ENCODE data around the gene NR2C2.

Gene NR2C2

GRCh38 chr3:15023249-15023648 lies 75.9 kb downstream of the NR2C2 start:
- no peak for DNase-seq (ENCODE audit: low read depth in 2 of 2)

DNA sequence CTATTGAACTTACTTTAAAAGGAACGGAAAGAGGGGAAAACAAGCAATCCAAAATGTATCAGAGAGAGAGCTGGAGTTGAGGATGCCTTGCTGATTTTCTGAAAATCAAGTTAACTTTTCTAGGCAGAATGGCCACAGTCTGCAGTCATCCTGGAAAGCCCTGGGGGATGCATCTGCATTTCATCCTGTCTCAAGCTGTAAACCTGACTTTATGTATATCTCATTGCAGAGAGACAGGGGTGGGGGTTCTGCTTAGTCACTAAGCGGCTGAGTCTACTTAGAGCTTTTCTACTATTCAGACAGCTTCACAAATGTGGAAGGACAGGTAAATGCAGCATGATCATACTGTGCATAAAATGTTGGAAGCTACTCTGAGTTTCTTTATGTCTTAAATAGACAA lies 76.3 kb downstream of the NR2C2 start:
- no peak for DNase-seq (ENCODE audit: low read depth in 2 of 2)

- DNase-seq (ENCODE audit: low read depth in 2 of 2) = no peak
These were observed 82.2 kb downstream of the NR2C2 start for GRCh38 chr3:15029625-15030024.

DNA sequence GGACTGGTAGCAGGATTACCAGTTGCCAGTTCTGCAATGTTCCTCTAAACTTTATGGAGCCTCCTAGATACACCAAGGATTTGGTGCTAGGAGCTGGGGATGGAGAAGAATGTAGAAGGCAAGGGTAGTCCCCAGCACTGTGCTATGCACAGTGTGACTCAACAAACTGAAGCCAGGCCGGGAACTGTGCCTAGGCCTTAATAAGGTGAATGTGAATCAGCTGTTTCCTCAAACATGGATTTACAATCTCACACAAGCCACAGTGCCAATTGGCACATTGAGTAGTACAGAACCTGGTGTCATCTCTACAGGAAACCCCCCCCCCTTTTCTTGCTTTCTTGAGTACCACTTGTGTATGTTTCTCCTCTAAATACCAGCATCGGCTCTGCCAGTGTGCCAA lies 85.3 kb downstream of the NR2C2 start:
- DNase-seq (ENCODE audit: low read depth in 2 of 2) = no peak

- DNase-seq (ENCODE audit: low read depth in 2 of 2) = no peak
These were observed 85.7 kb downstream of the NR2C2 start for GRCh38 chr3:15033103-15033502.

DNA sequence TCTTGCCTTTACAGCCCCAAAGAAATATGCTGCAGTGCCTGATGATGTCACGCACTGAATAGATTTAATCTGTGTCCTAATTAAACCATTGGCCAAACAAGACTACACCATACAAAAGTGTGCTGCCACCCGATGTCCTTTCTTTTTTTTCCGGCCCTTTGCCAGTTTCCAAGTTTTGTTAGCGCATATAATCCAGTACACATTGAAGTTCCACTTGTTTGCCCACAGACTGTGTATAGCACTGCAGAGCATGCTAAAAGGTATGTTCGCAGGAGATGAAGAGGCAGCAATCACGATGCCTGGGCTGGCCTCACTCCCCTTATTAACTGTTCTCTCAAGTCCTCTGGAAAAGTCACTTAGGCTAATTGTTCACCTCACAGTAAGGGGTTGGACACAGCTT lies 90.9 kb downstream of the NR2C2 start:
- no peak for DNase-seq (ENCODE audit: low read depth in 2 of 2)

DNA sequence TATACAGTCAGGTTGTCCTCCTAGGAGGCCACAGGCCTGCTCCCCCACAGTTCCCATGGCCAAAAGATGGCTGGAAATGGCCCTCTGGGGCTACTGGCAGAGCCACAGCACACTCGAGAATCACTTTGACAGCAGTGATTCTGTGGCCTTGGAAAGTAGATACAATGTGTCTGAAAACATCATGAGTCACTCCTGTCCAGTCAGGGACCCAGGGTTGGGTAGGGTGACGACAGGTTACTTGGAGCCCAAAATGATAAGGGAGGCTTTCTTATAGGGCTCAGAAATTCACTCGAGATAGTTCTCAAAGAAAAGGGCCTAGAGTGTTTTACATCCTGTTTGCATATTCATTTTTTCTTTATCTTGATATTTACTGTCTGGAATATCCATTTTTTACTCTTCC lies 93.5 kb downstream of the NR2C2 start:
- DNase-seq (ENCODE audit: low read depth in 2 of 2) = no peak

DNA sequence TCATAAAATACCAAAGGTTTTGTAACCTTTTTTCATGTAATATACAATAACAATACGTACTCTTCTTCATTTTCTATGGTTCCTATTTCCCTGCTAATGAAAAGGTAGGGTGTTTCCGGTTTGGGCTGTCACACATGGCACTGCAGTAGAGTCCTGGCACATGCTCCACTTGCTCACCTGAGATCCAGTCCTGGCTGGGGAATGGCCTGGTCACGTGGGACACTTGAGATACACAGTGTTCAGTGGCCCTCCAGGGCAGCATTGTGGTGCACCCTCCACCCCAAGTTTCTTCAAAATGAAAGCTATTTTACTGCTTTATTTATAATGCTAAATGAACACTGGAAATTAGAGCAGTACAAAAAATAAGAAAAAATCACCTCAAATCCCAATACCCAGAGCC lies 94.6 kb downstream of the NR2C2 start:
- DNase-seq (ENCODE audit: low read depth in 2 of 2) = no peak

GRCh38 chr3:15042936-15043335 lies 95.6 kb downstream of the NR2C2 start:
- no peak for DNase-seq (ENCODE audit: low read depth in 2 of 2)

GRCh38 chr3:15043408-15044171 lies 96.2 kb downstream of the NR2C2 start:
- DNase-seq (ENCODE audit: low read depth in 2 of 2) = no peak

GRCh38 chr3:15044326-15044725 lies 96.9 kb downstream of the NR2C2 start:
- no peak for DNase-seq (ENCODE audit: low read depth in 2 of 2)

DNA sequence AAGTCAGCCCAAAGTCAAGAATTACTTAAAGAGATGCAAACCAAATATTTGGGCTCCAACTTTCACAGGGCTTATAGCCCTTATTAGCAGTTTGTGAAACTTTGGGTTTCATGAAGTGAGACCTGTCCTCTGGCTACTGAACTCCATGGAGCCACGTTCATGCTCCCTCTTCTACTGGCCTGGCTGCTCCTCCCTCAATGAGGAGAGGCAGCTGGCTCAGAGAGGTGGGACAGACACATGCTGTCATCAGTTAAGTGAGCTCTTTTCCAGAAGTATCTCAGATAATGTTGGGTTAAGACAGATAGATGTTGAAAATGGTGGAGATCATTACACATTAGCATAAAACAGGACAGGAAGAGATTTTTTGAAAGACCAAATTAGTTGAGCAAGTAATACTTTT lies 98.3 kb downstream of the NR2C2 start:
- DNase-seq (ENCODE audit: low read depth in 2 of 2) = no peak

DNA sequence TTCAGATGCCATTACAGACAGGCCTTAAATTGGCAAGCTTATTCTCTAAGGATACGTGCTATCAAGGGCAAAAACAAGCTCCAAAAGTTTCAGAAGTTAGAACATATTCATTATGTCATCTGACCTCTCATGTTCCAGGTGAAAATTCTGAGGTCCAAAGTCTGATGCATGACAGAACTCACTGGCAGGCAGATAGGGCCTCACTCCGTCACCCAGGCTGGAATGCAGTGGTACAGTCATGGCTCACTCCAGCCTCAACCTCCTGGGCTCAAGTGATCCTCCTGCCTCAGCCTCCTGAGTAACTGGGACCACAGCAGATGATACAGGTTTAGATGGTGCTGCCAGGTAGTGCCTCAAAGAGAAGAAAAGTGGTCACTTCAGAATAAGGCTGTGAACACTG lies 102.2 kb downstream of the NR2C2 start:
- no peak for DNase-seq (ENCODE audit: low read depth in 2 of 2)

GRCh38 chr3:15050405-15051092 lies 103.2 kb downstream of the NR2C2 start:
- no peak for DNase-seq (ENCODE audit: low read depth in 2 of 2)

GRCh38 chr3:15051531-15051930 lies 104.1 kb downstream of the NR2C2 start:
- peak; percentile 21 to 22 for DNase-seq (ENCODE audit: low read depth in 2 of 2)

- no peak for DNase-seq (ENCODE audit: low read depth in 2 of 2)
These were observed 105.2 kb downstream of the NR2C2 start for GRCh38 chr3:15052335-15053242.

GRCh38 chr3:15053541-15053940 lies 106.2 kb downstream of the NR2C2 start:
- no peak for DNase-seq (ENCODE audit: low read depth in 2 of 2)

DNA sequence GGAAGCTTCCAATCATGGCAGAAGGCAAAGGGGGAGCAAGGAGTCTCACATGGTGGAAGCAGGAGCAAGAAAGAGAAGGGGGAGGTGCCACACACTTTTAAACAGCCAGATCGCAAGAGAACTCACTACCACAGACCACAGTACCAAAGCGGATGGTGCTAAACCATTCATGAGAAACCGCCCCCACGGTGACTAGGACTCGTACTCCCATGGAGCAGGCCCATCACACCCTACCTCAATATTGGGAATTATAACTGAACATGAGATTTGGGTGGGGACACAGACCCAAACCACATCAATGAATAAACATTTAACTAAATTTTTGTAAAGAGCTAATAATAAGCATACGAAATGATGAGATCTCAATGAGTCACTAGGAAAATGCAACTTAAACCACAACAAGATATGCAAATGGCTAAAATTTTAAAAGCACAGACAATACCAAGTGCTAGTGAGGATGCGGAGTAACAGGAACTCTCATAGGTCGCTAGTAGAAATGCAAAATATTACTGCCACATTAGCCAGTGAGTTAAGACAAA lies 107.7 kb downstream of the NR2C2 start:
- DNase-seq (ENCODE audit: low read depth in 2 of 2) = peak; percentile 54 to 63

DNA sequence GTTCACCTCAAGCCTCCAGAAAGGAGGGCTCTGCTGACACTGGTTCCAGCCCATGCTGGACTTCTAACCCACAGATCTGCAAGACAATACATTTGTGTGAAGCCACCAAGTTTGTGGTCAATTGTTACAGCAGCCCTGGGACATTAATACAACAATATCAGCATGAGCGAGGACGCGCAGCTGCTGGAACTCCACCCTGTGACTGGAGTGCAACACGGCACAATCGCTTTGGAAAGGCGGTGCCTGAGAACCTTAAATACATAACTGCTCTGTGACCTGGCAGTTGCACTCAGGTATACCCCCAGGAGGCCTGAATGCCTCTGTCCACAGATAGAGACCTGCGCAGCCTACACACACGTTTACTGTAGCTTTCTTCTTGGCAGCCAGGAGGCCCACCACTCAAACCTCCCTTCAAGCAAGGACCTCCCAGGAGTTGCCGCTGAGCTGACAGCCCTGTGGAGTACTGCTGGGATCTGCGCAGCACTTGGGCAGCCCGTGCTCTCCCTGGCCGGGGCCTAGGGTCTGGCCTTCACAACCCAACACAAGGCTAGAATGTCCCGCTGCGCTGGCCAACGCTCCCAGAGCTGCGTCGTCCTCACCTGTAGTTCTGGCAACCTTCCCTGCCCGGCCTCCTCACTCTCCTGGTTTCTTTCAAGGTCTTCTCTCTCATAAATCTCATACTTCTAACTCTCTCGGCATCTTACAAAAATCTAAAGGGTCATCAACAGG lies 109.5 kb downstream of the NR2C2 start:
- DNase-seq (ENCODE audit: low read depth in 2 of 2) = no peak

DNA sequence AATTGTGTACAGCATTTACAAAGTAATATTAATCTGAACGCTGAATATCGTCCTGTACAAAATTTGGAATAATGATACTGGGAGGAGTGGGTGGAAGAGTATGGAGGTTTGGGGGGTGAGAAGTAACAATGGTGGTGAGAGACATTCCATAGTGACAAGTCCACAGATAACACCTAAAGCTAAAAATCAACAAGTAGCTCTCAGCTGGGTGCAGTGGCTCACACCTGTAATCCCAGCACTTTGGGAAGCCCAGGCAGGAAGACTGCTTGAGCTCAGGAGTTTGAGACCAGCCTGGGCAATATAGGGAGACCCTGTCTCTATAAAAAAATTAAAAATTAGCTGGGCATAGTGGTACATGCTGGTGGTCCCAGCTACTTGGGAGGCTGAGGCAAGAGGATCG lies 112.6 kb downstream of the NR2C2 start:
- DNase-seq (ENCODE audit: low read depth in 2 of 2) = no peak

DNA sequence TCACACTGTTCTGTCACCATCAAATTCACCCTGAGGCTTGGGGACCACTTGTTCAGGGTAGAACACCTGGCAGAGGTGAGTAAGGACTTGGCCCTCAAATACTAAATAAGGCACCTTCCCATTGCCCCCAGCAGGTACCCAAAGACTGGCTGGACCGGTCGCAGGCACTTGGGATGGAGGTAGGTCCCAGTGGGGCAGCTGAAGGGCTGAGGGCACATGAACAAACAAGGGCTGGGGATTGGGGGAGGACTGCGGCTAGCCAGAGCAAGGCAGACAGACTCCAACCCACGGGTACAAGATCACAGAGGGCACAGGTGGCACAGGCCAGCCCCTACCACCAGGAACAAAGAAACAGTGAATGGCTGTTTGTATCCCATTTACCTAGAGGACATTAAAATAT lies 115.9 kb downstream of the NR2C2 start:
- no peak for DNase-seq (ENCODE audit: low read depth in 2 of 2)

Data from stimulated activated CD8-positive, alpha-beta memory T cell treated with anti-CD3 and anti-CD28 coated beads, Interleukin-15, amount 100 ng/mL, for 48 hours (primary cell).